NOMO-1 treated with dmso at 0.1 percent for 144 hours (cell line): Measurements from ENCODE around the gene CCL4.
"Not testable (repeated sequence)": the region's sequence is repeated elsewhere in the genome, so short reads cannot be mapped to it uniquely, and the experiment has no call there.

Experiments
- DNase-seq: peaks from one replicate; lab custom pipeline; 2025; ENCODE audit not compliant: unreplicated experiment; lab: John Stamatoyannopoulos, UW

Gene CCL4

GRCh38 chr17:36103401-36103975 is at the start of gene CCL4:
Gene CCL4, plus strand, starts transcription at chr17:36103827. Its CDS starts 79 bp downstream, at chr17:36103906.
- peak; percentile 67 for DNase-seq

GRCh38 chr17:36055171-36055570 is 48.5 kb upstream of the CCL4 start:
- no peak for DNase-seq

- DNase-seq: no peak
These were observed 47.6 kb upstream of the CCL4 start for GRCh38 chr17:36055921-36056520.

GRCh38 chr17:36057911-36058310 is 45.7 kb upstream of the CCL4 start:
- DNase-seq: no peak

GRCh38 chr17:36059406-36059805 is 44.2 kb upstream of the CCL4 start:
- no peak for DNase-seq

GRCh38 chr17:36060816-36061215 is 42.8 kb upstream of the CCL4 start:
- no peak for DNase-seq

GRCh38 chr17:36063786-36064541 is 39.7 kb upstream of the CCL4 start, which contains the start of gene CCL18:
Gene CCL18, plus strand, starts transcription at chr17:36064272. Its CDS starts 71 bp downstream, at chr17:36064343.
- DNase-seq: no peak

GRCh38 chr17:36066365-36066985 is 37.2 kb upstream of the CCL4 start:
- no peak for DNase-seq

- DNase-seq: no peak
These were observed 35.1 kb upstream of the CCL4 start for GRCh38 chr17:36068524-36068923.

GRCh38 chr17:36069136-36069535 is 34.5 kb upstream of the CCL4 start:
- DNase-seq: no peak

GRCh38 chr17:36070427-36070826 is 33.2 kb upstream of the CCL4 start:
- DNase-seq: no peak

- DNase-seq: no peak
These were observed 31.9 kb upstream of the CCL4 start for GRCh38 chr17:36071751-36072150.

GRCh38 chr17:36072431-36073121 is 31.1 kb upstream of the CCL4 start:
- peak; percentile 12 for DNase-seq

- DNase-seq: no peak
These were observed 29.3 kb upstream of the CCL4 start for GRCh38 chr17:36074365-36074764.

- DNase-seq: not testable (repeated sequence)
These were observed 21.8 kb upstream of the CCL4 start for GRCh38 chr17:36081681-36082471.

GRCh38 chr17:36082482-36083120 is 21.0 kb upstream of the CCL4 start:
- peak; percentile 93 for DNase-seq

GRCh38 chr17:36083691-36084090 is 19.9 kb upstream of the CCL4 start:
- not testable (repeated sequence) for DNase-seq

GRCh38 chr17:36085765-36086164 is 17.9 kb upstream of the CCL4 start:
- DNase-seq: peak; percentile 32

GRCh38 chr17:36086791-36087190 is 16.8 kb upstream of the CCL4 start:
- DNase-seq: no peak

- not testable (repeated sequence) for DNase-seq
These were observed 16.2 kb upstream of the CCL4 start for GRCh38 chr17:36087471-36087870.
